ENCODE data around the gene PCP2.
A peak's percentile ranks its signal among the peaks of the same experiment; 100 is the strongest.

PCP2 gene

GRCh38 chr19:7678971-7679751 is 45.6 kb upstream of the PCP2 start:
- no peak for DNase-seq (ENCODE audit: low spot score)
- H3K27ac ChIP-seq = no peak overlapping the region
- TF ChIP-seq CTCF (conservative IDR thresholded peaks at IDR 0.05; ENCODE audit: low read depth) = 0 out of 2 replicates have a peak, but pooled peaks have one; percentile 11
- CTCF ChIA-PET = interaction anchor here (0.5 to 1.4 kb wide), 2 partner anchors 111 to 389 kb away, joined by 5 to 6 read pairs; no protein-coding TSS in a partner anchor
- POLR2A ChIA-PET (ENCODE audit: low non-redundant PET) = no interaction called here

GRCh38 chr19:7677669-7678311 is 44.3 kb upstream of the PCP2 start:
- H3K27ac ChIP-seq = no peak overlapping the region
- DNase-seq (ENCODE audit: low spot score) = no peak
- CTCF ChIA-PET = interaction anchor here (0.7 to 1.4 kb wide), 3 partner anchors 9 to 221 kb away, joined by 3 to 6 read pairs (median 4); no protein-coding TSS in a partner anchor
- POLR2A ChIA-PET (ENCODE audit: low non-redundant PET) = no interaction called here
- TF ChIP-seq CTCF (conservative IDR thresholded peaks at IDR 0.05; ENCODE audit: low read depth) = no peak

- H3K27ac ChIP-seq = no peak within 1 kb of the TSS
- ChIA-PET POLR2A (ENCODE audit: low non-redundant PET) (interaction anchor here (0.6 kb wide), 1 partner anchor 10 kb away, joined by 5 read pairs; no protein-coding TSS in a partner anchor), CTCF (no interaction called here)
- DNase-seq (ENCODE audit: low spot score) = no peak
- TF ChIP-seq CTCF (conservative IDR thresholded peaks at IDR 0.05; ENCODE audit: low read depth) = no peak
These were observed 43.3 kb upstream of the PCP2 start, which contains the start of gene MCEMP1 for GRCh38 chr19:7676854-7677253. Gene MCEMP1 (plus strand): TSS chr19:7677090. CDS start chr19:7677121, 31 bp downstream.

GRCh38 chr19:7676376-7676775 is 42.9 kb upstream of the PCP2 start:
- ChIA-PET POLR2A (ENCODE audit: low non-redundant PET) (interaction anchor here (0.6 kb wide), 1 partner anchor 9 kb away, joined by 5 read pairs; no protein-coding TSS in a partner anchor), CTCF (no interaction called here)
- no peak for DNase-seq (ENCODE audit: low spot score)
- TF ChIP-seq CTCF (conservative IDR thresholded peaks at IDR 0.05; ENCODE audit: low read depth) = no peak
- no peak overlapping the region for H3K27ac ChIP-seq

GRCh38 chr19:7674010-7675005 is 40.8 kb upstream of the PCP2 start:
- ChIA-PET POLR2A (ENCODE audit: low non-redundant PET) (no interaction called here), CTCF (interaction anchor here (0.6 to 0.9 kb wide), 2 partner anchors 17 to 106 kb away, joined by 3 read pairs; no protein-coding TSS in a partner anchor)
- DNase-seq (ENCODE audit: low spot score) = peak; percentile 88
- no peak for TF ChIP-seq CTCF (conservative IDR thresholded peaks at IDR 0.05; ENCODE audit: low read depth)
- H3K27ac ChIP-seq = no peak overlapping the region

Measured in RWPE1 (cell line).